Activated CD4-positive, CD25-positive, alpha-beta regulatory T cell treated with anti-CD3 and anti-CD28 coated beads, Interleukin-2, amount 50 U/mL, for 16 hours (primary cell): Measurements from ENCODE around the gene ASPHD1.
"Not testable (repeated sequence)": the region's sequence is repeated elsewhere in the genome, so short reads cannot be mapped to it uniquely, and the experiment has no call there.

Experiments used
- DNase-seq: peaks from one replicate; pipeline ENCODE4 v3.0.0-alpha.2; 2020; ENCODE audit warnings: low read depth, low spot score

The ASPHD1 gene

GRCh38 chr16:29907973-29908372, 7.7 kb downstream of the ASPHD1 start:
- DNase-seq = no peak

- DNase-seq = no peak
These were observed 8.5 kb downstream of the ASPHD1 start for GRCh38 chr16:29908719-29909220.

DNA sequence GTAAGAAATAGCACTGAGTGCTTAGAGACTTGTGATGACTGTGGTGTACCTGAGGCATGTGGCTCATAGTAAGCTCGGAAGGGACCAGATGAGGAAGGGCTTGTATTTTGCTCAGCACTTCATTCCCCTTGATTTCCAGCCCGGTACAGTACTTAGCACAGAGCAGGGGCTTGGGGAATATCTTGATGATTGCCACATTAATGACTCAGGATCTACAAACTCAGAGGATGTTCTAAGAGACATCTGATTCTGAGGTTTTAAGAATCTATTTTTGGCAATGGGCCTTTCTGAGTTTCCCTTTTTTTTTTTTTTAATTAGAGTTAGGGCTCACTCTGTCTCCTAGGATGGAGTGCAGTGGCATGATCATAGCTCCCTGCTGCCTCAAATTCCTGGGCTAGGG, 9.1 kb downstream of the ASPHD1 start:
- DNase-seq = no peak

DNA sequence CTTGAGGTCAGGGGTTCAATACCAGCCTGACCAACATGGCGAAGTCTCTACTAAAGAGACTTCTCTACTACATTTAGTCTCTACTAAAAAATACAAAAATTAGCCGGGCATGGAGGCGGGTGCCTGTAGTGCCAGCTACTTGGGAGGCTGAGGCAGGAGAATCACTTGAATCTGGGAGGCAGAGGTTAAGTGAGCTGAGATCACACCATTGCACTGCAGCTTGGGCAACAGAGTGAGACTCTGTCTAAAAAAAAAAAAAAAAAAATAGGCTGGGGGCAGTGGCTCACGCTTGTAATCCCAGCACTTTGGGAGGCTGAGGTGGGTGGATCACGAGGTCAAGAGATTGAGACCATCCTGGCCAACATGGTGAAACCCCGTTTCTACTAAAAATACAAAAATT, 9.6 kb downstream of the ASPHD1 start:
- not testable (repeated sequence) for DNase-seq

- no peak for DNase-seq
These were observed 10.8 kb downstream of the ASPHD1 start for GRCh38 chr16:29910819-29911675.

DNA sequence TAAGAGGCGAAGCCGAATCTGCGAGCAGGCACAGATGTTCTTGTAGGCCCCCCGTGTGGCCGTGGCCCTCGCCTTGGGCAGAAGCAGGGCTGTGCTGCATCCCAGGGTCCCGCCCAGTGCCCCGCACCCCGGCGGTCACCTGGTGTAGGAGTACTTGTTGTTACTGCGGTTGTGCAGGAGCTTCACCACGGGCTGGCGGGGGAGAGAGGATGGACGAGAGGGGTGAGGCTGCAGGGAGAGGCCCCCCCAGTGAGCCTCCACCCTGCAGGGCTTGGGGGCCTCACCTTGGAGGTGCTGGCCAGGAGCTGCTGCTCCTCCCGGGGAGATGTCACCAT, 11.4 kb downstream of the ASPHD1 start:
- DNase-seq = no peak

GRCh38 chr16:29912087-29912486, 11.8 kb downstream of the ASPHD1 start:
- no peak for DNase-seq

DNA sequence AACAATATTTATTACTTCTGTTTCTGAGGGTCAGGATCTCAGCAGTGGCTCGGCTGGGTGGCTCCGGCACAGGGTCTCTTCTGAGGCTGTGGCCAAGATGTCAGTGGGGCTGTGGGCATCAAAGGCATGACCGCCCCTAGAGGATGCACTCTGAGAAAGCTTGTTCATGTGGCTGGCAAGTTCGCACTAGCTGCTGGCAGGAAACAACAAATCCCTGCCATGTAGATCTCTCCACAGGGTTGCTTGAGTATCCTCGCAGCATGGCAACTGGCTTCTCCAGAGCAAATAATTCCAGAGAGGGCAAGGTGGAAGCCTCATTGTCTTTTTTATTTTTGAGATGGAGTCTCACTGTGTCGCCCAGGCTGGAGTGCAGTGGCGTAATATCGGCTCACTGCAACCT, 13.2 kb downstream of the ASPHD1 start:
- DNase-seq = no peak

GRCh38 chr16:29915590-29916247, 15.4 kb downstream of the ASPHD1 start:
- no peak for DNase-seq

DNA sequence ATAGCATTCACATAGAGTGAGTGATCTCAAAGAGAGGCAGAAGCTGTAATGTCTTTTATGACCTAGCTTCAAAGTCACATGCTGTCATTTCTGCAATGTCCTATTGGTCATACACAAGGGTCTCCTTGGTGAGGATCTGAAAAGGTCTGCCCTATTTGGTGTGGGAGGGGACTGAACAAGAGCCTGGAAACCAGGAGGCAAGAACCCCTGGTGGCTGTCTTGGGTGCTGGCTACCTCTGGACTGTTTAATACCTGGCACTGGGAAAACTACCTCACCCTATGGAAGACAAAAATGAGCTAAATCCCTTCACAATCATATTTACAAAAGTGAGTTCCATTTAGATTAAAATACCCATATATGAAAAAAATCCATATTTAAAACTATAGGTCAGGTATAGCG, 16.7 kb downstream of the ASPHD1 start:
- no peak for DNase-seq

DNA sequence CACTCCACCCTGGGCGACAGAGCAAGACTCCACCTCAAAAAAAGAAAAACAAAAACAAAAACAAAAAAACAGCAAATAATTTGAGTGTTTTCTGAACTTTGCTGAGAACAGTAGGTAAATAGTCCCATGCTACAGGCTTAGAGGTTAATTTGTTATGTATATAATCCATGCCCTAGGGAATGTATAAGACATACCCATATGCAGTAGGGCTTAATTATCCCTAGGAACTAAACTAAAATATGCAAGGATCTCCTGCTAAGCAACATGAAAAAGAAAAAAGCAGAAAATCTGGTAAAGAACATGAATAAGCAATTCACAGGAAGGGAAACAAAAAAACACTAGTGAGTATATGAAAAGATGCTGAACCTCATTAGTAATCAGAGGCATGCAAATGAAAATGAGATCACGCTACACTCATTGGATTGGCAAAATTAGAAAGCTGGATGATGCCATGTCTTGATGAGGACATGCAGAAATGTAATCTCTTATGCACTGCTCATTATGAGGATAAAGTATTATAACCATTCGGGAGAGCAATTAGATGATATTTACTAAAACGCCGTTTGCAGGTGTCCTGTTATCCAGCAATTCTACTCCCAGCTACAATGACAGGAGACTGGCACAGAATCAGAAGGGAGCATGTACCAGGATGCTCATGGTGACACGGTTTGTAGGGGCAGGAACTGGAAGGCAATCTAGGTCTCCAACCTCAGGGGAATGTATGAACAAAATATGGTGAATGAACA, 20.2 kb downstream of the ASPHD1 start:
- DNase-seq = no peak

GRCh38 chr16:29921034-29921385, 20.7 kb downstream of the ASPHD1 start:
- DNase-seq = no peak

DNA sequence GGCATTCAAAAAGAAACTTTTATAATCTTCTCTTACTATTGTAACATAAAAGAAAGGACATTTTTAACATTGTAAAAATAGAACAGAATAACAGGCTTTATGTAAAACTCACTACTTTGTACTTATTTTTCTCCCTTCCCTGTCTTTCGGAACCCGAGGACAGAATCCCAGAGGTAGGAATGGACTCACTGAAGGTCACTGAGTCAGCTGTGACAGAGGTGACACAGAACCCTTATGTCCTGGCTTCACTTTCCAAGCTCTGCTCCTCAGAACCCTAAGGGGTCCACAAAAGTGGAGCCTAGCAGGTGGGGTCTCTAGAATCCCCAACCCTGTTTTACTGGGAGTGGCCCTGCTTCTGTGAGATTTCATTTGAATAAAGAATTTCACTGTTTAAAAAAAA, 22.0 kb downstream of the ASPHD1 start:
- no peak for DNase-seq

- DNase-seq = no peak
These were observed 22.8 kb downstream of the ASPHD1 start for GRCh38 chr16:29922986-29923501.

DNA sequence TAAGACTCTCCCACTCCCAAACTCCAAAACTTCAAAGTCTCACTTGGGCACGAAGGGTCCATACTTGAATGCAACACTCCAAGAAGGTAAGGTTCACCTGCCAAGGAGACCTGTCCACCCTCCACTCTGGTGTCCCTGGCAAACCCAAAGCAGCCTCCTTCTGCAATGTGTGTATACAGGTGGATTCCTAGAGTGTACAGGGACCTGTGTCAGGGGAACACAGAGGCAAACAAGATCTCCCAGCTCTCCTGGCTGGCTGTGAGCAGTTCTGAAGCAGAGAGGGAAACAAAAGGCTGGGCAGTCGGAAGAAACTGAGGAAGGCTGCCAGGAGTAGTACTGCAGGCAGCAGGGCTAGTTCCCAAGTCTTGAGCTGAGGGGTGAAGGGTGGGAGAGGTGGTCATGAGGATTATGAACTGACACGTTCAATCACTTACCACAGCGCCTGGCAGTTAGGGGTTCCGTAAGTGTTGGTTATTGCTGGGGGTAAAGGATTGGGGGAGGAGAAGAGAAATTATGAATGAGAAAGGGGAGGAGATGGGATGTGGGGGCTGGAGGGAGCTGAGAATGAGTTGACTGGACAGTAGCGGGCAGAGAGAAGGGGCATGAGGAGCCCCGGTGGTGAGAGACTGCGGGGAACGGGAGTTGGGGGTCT, 24.9 kb downstream of the ASPHD1 start:
- DNase-seq = no peak

GRCh38 chr16:29925781-29926710, 25.8 kb downstream of the ASPHD1 start, which contains the start of gene KCTD13:
TSS of gene KCTD13 (minus strand) at chr16:29926226. CDS start at chr16:29926033, 193 bp downstream.
- DNase-seq = peak; percentile 78

GRCh38 chr16:29926711-29927052, 26.4 kb downstream of the ASPHD1 start:
- no peak for DNase-seq

DNA sequence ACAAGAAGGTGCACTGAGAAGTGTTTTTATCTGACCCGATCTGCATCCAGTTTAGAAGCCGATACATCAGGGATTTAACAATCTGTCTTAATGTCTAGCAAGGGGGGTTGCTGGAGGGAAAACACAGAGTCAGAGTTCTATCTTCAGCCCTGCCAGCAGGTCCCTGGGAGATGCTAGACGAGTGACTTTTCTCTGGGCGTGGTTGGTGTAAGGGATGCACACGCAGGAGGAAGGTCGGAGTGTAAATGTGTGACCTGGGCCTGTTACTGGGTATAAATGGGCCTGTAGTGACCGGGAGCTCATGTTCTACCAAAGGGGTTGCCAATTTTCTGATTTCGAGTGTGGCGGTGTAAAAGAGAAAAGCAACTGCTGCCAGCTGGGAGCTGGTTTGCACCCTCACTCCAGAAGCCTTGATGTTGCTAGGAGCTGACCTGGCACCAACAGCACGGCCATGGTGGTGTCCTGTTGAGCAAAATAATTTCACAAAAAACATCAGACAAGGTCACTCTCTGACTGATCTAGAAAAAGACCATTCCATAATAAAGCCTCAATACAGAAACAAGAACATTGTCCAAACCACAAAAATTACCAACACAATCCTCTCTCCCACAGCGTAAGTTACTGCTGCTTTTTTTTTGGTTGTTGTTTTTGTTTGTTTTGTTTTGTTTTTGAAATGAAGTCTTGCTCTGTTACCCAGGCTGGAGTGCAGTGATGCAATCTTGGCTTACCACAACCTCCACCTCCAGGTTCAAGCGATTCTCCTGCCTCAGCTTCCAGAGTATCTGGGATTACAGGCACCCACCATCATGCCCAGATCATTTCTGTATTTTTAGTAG, 27.0 kb downstream of the ASPHD1 start:
- DNase-seq = no peak

DNA sequence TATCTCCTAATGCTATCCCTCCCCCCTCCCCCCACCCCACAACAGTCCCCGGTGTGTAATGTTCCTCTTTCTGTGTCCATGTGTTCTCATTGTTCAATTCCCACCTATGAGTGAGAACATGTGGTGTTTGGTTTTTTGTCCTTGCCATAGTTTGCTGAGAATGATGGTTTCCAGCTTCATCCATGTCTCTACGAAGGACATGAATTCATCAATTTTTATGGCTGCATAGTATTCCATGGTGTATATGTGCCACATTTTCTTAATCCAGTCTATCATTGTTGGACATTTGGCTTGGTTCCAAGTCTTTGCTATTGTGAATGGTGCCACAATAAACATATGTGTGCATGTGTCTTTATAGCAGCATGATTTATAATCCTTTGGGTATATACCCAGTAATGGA, 31.5 kb downstream of the ASPHD1 start:
- DNase-seq = not testable (repeated sequence)

DNA sequence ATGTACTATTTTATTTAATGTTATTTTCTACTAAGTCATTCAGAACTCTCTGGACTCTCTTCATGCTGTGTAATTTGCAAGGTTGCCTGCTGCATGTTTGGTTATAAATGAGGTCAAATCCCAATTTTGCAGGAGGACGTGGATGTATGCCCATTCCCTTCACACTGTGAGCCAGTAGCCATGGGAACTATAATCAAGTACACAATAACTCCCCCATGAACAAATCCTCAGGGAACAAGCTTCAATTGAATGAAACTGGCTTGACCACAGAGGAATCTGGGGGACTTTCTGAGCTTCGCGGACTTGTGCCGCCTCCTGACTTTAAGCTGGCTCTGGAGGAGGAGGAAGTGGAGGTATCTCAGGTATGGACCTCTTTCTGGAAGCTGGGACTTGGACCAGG, 40.4 kb downstream of the ASPHD1 start:
- no peak for DNase-seq
